HepG2 (cell line): Measurements from ENCODE around the gene GALNT17. TPM values are rescaled to one million over a fixed set of nuclear protein-coding genes. Genes with fewer than 3 reads are reported as not detected.

ENCODE experiments used
- ATAC-seq: fragments of 200-7000 bp; cut with Tn5 transposase; 3 replicates; pipeline ENCODE4 v1.9.1; 2020; ENCODE audit warnings: mild to moderate bottlenecking, moderate library complexity
- BruUV-seq: library from RNA; stranded (reverse); fragments of 400-500 nt; replicated peaks from 2 replicates; lab custom pipeline; 2021; lab: Mats Ljungman, UMichigan
- CTCF ChIA-PET: fragments of 300-600 bp; formaldehyde crosslinking; extraction: SDS; loops from one replicate; lab custom pipeline; 2021; ENCODE audit warnings: low total read pairs, inconsistent platforms, low intra/inter-chr PET ratio; lab: Yijun Ruan, JAX
- POLR2A ChIA-PET: fragments of 350-600 bp; sonication (Branson Sonifier 250); formaldehyde crosslinking; loops from one replicate; lab custom pipeline; 2020; ENCODE audit warnings: antibody characterized with exemption, inconsistent platforms; lab: Yijun Ruan, JAX
- DNase-seq: peaks from one replicate; pipeline ENCODE4 v3.0.0-alpha.2; 2015; ENCODE audit warnings: low spot score
- FAIRE-seq: peaks from 3 replicates; lab custom pipeline; 2011; peaks lifted over from hg19 to GRCh38; lab: Jason Lieb, UNC
- H2AFZ ChIP-seq: one replicate; pipeline ENCODE4 v1.6.1; 2011; ENCODE audit warnings: low read length, inconsistent platforms
- H3K27ac ChIP-seq: fragments of 300-600 bp; 3 replicates; pipeline ENCODE4 v1.8.0; 2011; ENCODE audit warnings: mixed run types, mild to moderate bottlenecking, mixed read lengths, low read length, inconsistent platforms; ENCODE audit not compliant: insufficient read depth; ENCODE audit errors: extremely low read length
- H3K27me3 ChIP-seq, 2 experiments: fragments of 200-600 bp in 1 of 2; 2 replicates in 1 of 2; 3 replicates in 1 of 2; pipeline versions ENCODE4 v1.6.0 to v1.8.0; 2011; ENCODE audit warnings: low read length in 2 of 2, mild to moderate bottlenecking in 2 of 2, moderate library complexity in 2 of 2, inconsistent platforms in 1 of 2; ENCODE audit not compliant: insufficient read depth in 2 of 2, control insufficient read depth in 1 of 2
- H3K36me3 ChIP-seq, 2 experiments: fragments of 200-600 bp in 1 of 2; replicated peaks in 1 of 2; 2 replicates in 1 of 2; 3 replicates in 1 of 2; pipeline versions ENCODE4 v1.5.1 to v1.8.0; 2011; ENCODE audit warnings: low read length in 2 of 2, inconsistent platforms in 1 of 2; ENCODE audit not compliant: insufficient read depth in 2 of 2, control insufficient read depth in 1 of 2
- H3K4me1 ChIP-seq: 2 replicates; pipeline ENCODE4 v1.5.1; 2012; ENCODE audit warnings: low read length, inconsistent platforms; ENCODE audit not compliant: insufficient read depth
- H3K4me2 ChIP-seq: 2 replicates; pipeline ENCODE4 v1.6.0; 2011; ENCODE audit warnings: low read depth, low read length, inconsistent platforms
- H3K4me3 ChIP-seq, 3 experiments: fragments of 200-600 bp in 1 of 3; sonication (generic), shearing (Covaris generic) in 1 of 3; replicated peaks in 1 of 3; 2 replicates each; pipeline ENCODE4 v1.5.1; 2011 to 2016; ENCODE audit warnings: low read length in 3 of 3, inconsistent platforms in 2 of 3, low read depth in 2 of 3, mild to moderate bottlenecking in 2 of 3, control low read depth in 1 of 3, mixed read lengths in 1 of 3; ENCODE audit not compliant: insufficient read depth in 1 of 3
- H3K79me2 ChIP-seq: one replicate; pipeline ENCODE4 v1.6.1; 2011; ENCODE audit warnings: low read length, inconsistent platforms; ENCODE audit not compliant: insufficient read depth
- H3K9ac ChIP-seq: 2 replicates; pipeline ENCODE4 v1.6.0; 2011; ENCODE audit warnings: mild to moderate bottlenecking, low read depth, low read length, inconsistent platforms; ENCODE audit not compliant: insufficient read depth
- H3K9me3 ChIP-seq: 2 replicates; pipeline ENCODE4 v1.5.1; 2012; ENCODE audit warnings: mild to moderate bottlenecking, low read length
- H4K20me1 ChIP-seq: 2 replicates; pipeline ENCODE4 v1.6.0; 2011; ENCODE audit warnings: inconsistent platforms, mild to moderate bottlenecking, low read length, moderate library complexity; ENCODE audit not compliant: insufficient read depth
- CAMTA2 ChIP-seq: sonication (generic); formaldehyde crosslinking; IDR thresholded peaks from 2 replicates; pipeline ENCODE4 v1.4.0; 2020; ENCODE audit warnings: mild to moderate bottlenecking, missing genetic modification reagents, borderline replicate concordance
- MZF1 ChIP-seq: sonication (generic); formaldehyde crosslinking; IDR thresholded peaks from 2 replicates; pipeline ENCODE4 v1.8.1; 2023; ENCODE audit warnings: mild to moderate bottlenecking, missing genetic modification reagents, borderline replicate concordance
- SIX1 ChIP-seq: sonication (generic); formaldehyde crosslinking; IDR thresholded peaks from 2 replicates; pipeline ENCODE4 v1.4.0; 2020; ENCODE audit warnings: missing genetic modification reagents, borderline replicate concordance
- SPEN ChIP-seq: sonication (generic); formaldehyde crosslinking; IDR thresholded peaks from 2 replicates; pipeline ENCODE4 v1.5.1; 2020; ENCODE audit warnings: low read depth, mild to moderate bottlenecking, missing genetic modification reagents
- ZKSCAN1 ChIP-seq: fragments of 150-350 bp; IDR thresholded peaks from 2 replicates; pipeline ENCODE4 v1.6.1; 2014; ENCODE audit warnings: low read length
- ZNF326 ChIP-seq: sonication (generic); formaldehyde crosslinking; IDR thresholded peaks from 2 replicates; pipeline ENCODE4 v1.4.0; 2020; ENCODE audit warnings: missing genetic modification reagents, borderline replicate concordance
- ZNF337 ChIP-seq: sonication (generic); formaldehyde crosslinking; IDR thresholded peaks from 2 replicates; pipeline ENCODE4 v1.5.1; 2020; ENCODE audit warnings: missing genetic modification reagents, low read depth, mild to moderate bottlenecking, borderline replicate concordance
- ZNF557 ChIP-seq: sonication (generic); formaldehyde crosslinking; IDR thresholded peaks from 2 replicates; pipeline ENCODE4 v1.4.0; 2020; ENCODE audit warnings: missing genetic modification reagents
- ZNF746 ChIP-seq: sonication (generic); formaldehyde crosslinking; IDR thresholded peaks from 2 replicates; pipeline ENCODE4 v1.8.0; 2022; ENCODE audit warnings: mild to moderate bottlenecking, missing genetic modification reagents
- ZSCAN30 ChIP-seq: sonication (generic); formaldehyde crosslinking; IDR thresholded peaks from 2 replicates; pipeline ENCODE4 v1.5.0; 2020; ENCODE audit warnings: mild to moderate bottlenecking, missing genetic modification reagents
- WGBS: methylation state at CpG from one replicate; pipeline ENCODE4 v1.1.6; 2017; ENCODE audit warnings: low lambda C conversion rate; 5-methylcytosine and 5-hydroxymethylcytosine counted together
- in situ Hi-C: cut with HindIII; loops from 2 replicates; pipeline ENCODE4 v1.10.0; 2017; ENCODE audit warnings: low pct_unique_long_range_greater_than_20kb; ENCODE audit not compliant: extremely low pct_ligation_motif_present
- intact Hi-C: fragments of 100-400 bp; cut with micrococcal nuclease; formaldehyde crosslinking; loops from one replicate; pipeline ENCODE4 v1.10.0; 2022; ENCODE audit not compliant: unreplicated experiment
- polyA plus RNA-seq, 8 experiments: library from polyadenylated mRNA; depleted of rRNA in 3 of 8; stranded (reverse) in 7 of 8; unstranded in 1 of 8; fragments of >200 nt; fragmentation: Illumina TruSeq in 4 of 8; extraction: Trizol in 4 of 8; gene quantifications; 2 replicates each; pipeline versions ENCODE4 v1.2.1 to v1.2.3, GENCODE V29; 2011 to 2016; ENCODE audit warnings: low read depth in 4 of 8, missing spikeins in 1 of 8, mixed read lengths in 1 of 8; ENCODE audit not compliant: insufficient read depth in 1 of 8
- total RNA-seq, 5 experiments: library from RNA; depleted of rRNA; stranded (reverse); fragments of >200 nt; fragmentation: Illumina TruSeq; extraction: Trizol; gene quantifications; 2 replicates each; pipeline ENCODE4 v1.2.3, GENCODE V29; 2016; ENCODE audit warnings: low read depth in 1 of 5
- TF ChIP-seq, protein P1 (sequence below): IDR thresholded peaks from 2 replicates; pipeline ENCODE4 v1.6.1; 2016; ENCODE audit warnings: missing biosample characterization, missing genetic modification reagents, low read depth
- TF ChIP-seq, protein P2 (sequence below): IDR thresholded peaks from 2 replicates; pipeline ENCODE4 v1.6.1; 2012; ENCODE audit warnings: inconsistent platforms
- TF ChIP-seq, protein P3 (sequence below): sonication (generic); formaldehyde crosslinking; IDR thresholded peaks from 2 replicates; pipeline ENCODE4 v1.8.1; 2023; ENCODE audit warnings: mild to moderate bottlenecking, missing genetic modification reagents, borderline replicate concordance

The GALNT17 gene
- total and polyA plus RNA-seq, 2 of the 13 experiments (the other 11 are each of a cell fraction or from before 2014, with no cell fraction given): not detected

DNA sequence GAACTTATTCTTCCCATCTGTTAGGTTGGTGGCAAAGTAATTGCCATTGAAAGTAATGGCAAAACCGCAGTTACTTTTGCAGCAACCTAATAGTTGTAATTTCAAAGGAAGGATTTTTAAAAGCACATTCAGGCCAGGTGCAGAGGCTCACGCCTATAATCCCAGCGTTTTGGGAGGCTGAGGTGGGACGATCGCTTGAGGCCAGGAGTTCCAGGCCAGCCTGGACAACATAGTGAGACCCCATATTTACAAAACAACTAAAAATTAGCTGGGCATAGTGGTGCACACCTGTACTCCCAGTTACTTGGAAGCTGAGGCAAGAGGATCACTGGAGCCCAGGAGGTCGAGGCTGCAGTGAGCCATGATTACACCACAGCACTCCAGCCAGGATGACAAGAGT, 374.9 kb downstream of the GALNT17 start:
- CTCF ChIA-PET: no interaction called here
- POLR2A ChIA-PET: no interaction called here
- H3K9me3 ChIP-seq: no peaks in the 10 kb centered on the region
- WGBS: 1% methylated on average over 6 of the region's 6 CpGs
- no peak overlapping the region for H3K27ac ChIP-seq
- H3K27me3 ChIP-seq: peaks cover 0 to 10% of the 10 kb centered on the region in 2 experiments; a peak in 1 of 5 replicates
- no peak for TF ChIP-seq ZNF326
- TF ChIP-seq MZF1 (CRISPR knock-in tag): no peak
- no peak for TF ChIP-seq ZNF746 (CRISPR knock-in tag)
- TF ChIP-seq CAMTA2 (CRISPR knock-in tag): no peak
- TF ChIP-seq SIX1 (CRISPR knock-in tag): no peak
- TF ChIP-seq ZSCAN30 (CRISPR knock-in tag): no peak
- TF ChIP-seq SPEN (CRISPR knock-in tag): no peak
- no peak for TF ChIP-seq ZNF557 (CRISPR knock-in tag)
- no peak for TF ChIP-seq ZKSCAN1
- TF ChIP-seq, protein P1, sequence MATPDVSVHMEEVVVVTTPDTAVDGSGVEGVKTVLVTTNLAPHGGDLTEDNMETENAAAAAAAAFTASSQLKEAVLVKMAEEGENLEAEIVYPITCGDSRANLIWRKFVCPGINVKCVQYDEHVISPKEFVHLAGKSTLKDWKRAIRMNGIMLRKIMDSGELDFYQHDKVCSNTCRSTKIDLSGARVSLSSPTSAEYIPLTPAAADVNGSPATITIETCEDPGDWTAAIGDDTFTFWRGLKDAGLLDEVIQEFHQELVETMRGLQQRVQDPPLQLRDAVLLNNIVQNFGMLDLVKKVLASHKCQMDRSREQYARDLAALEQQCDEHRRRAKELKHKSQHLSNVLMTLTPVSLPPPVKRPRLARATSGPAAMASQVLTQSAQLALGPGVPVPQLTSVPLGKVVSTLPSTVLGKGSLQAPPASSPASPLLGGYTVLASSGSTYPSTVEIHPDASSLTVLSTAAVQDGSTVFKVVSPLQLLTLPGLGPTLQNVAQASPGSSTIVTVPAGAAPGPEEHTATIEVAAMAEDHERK (CRISPR knock-in tag): no peak
- TF ChIP-seq, protein P2, sequence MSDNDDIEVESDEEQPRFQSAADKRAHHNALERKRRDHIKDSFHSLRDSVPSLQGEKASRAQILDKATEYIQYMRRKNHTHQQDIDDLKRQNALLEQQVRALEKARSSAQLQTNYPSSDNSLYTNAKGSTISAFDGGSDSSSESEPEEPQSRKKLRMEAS: no peak
- no peak for TF ChIP-seq ZNF337 (CRISPR knock-in tag)
- TF ChIP-seq, protein P3, sequence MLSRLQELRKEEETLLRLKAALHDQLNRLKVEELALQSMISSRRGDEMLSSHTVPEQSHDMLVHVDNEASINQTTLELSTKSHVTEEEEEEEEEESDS (CRISPR knock-in tag): no peak
- BruUV-seq: no TSS peak
- no peaks in the 10 kb centered on the region for H3K4me1 ChIP-seq
- H2AFZ ChIP-seq: no peak overlapping the region
- no peak overlapping the region for H3K9ac ChIP-seq
- no peak for FAIRE-seq
- no peak for DNase-seq
- intact Hi-C loops (no loop called here), in situ Hi-C loops (no loop called here)
- H3K79me2 ChIP-seq: no peaks in the 10 kb centered on the region
- H3K4me3 ChIP-seq: no peak overlapping the region
- no peak overlapping the region for H3K4me2 ChIP-seq
- H4K20me1 ChIP-seq: no peaks in the 10 kb centered on the region
- no peak for ATAC-seq
- no peaks in the 10 kb centered on the region for H3K36me3 ChIP-seq
